GM23338 (cell line): ENCODE data around the gene YWHAE. TPM values are rescaled to one million over a fixed set of nuclear protein-coding genes. Genes with fewer than 3 reads are reported as not detected.
A peak's percentile ranks its signal among the peaks of the same experiment; 100 is the strongest.
"Not testable (repeated sequence)": the region's sequence is repeated elsewhere in the genome, so short reads cannot be mapped to it uniquely, and the experiment has no call there.

Experiments
- ATAC-seq: fragments of 200-7000 bp; cut with Tn5 transposase; 3 replicates; pipeline ENCODE4 v1.9.1; 2020
- DNase-seq: peaks from one replicate; pipeline ENCODE4 v3.0.0-alpha.2; 2015; ENCODE audit warnings: low spot score
- H2AFZ ChIP-seq: fragments of 200-600 bp; sonication (generic); 2 replicates; pipeline ENCODE4 v1.8.0; 2016; ENCODE audit warnings: antibody characterized with exemption, mild to moderate bottlenecking, moderate library complexity
- H3F3A ChIP-seq: fragments of 200-600 bp; sonication (generic); replicated peaks from 2 replicates; pipeline ENCODE4 v1.8.0; 2017; ENCODE audit warnings: antibody characterized with exemption, mixed run types, low read depth
- H3K27ac ChIP-seq: fragments of 200-600 bp; sonication (generic); 2 replicates; pipeline ENCODE4 v1.6.1; 2016; ENCODE audit warnings: low read depth
- H3K27me3 ChIP-seq: fragments of 200-600 bp; sonication (generic); 2 replicates; pipeline ENCODE4 v1.8.0; 2016; ENCODE audit warnings: mild to moderate bottlenecking, mixed run types, moderate library complexity; ENCODE audit not compliant: insufficient read depth
- H3K36me3 ChIP-seq: fragments of 200-600 bp; sonication (generic); 2 replicates; pipeline ENCODE4 v1.8.0; 2016; ENCODE audit warnings: mild to moderate bottlenecking; ENCODE audit not compliant: insufficient read depth
- H3K4me1 ChIP-seq: fragments of 200-600 bp; sonication (generic); 2 replicates; pipeline ENCODE4 v1.8.0; 2016; ENCODE audit warnings: mild to moderate bottlenecking, moderate library complexity; ENCODE audit not compliant: insufficient read depth
- H3K4me2 ChIP-seq: fragments of 200-600 bp; sonication (generic); 2 replicates; pipeline ENCODE4 v1.7.1; 2017; ENCODE audit warnings: mixed run types
- H3K4me3 ChIP-seq: fragments of 200-600 bp; sonication (generic); 2 replicates; pipeline ENCODE4 v1.6.1; 2016; ENCODE audit warnings: mixed run types
- H3K79me2 ChIP-seq: fragments of 200-600 bp; sonication (generic); replicated peaks from 2 replicates; pipeline ENCODE4 v1.8.0; 2017; ENCODE audit warnings: mild to moderate bottlenecking; ENCODE audit not compliant: insufficient read depth
- H3K9me2 ChIP-seq: fragments of 200-600 bp; sonication (generic); 2 replicates; pipeline ENCODE4 v1.8.0; 2017; ENCODE audit not compliant: insufficient read depth
- H4K20me1 ChIP-seq: fragments of 200-600 bp; sonication (generic); replicated peaks from 2 replicates; pipeline ENCODE4 v1.8.0; 2017; ENCODE audit warnings: mild to moderate bottlenecking; ENCODE audit not compliant: insufficient read depth
- H3K27ac Mint-ChIP-seq: 2 replicates; pipeline ENCODE4 v1.8.0; 2020; ENCODE audit warnings: inconsistent platforms, mild to moderate bottlenecking, moderate library complexity, mixed read lengths
- H3K27me3 Mint-ChIP-seq: 3 replicates; pipeline ENCODE4 v1.8.0; 2022; ENCODE audit warnings: low read depth, mild to moderate bottlenecking, moderate library complexity, mixed read lengths, inconsistent platforms; ENCODE audit not compliant: insufficient read depth, poor library complexity
- H3K36me3 Mint-ChIP-seq: 3 replicates; pipeline ENCODE4 v1.8.0; 2021; ENCODE audit warnings: low read depth, mild to moderate bottlenecking, inconsistent platforms, moderate library complexity, mixed read lengths
- H3K4me1 Mint-ChIP-seq: 3 replicates; pipeline ENCODE4 v1.8.0; 2020; ENCODE audit warnings: mild to moderate bottlenecking, inconsistent platforms, mixed read lengths
- H3K4me3 Mint-ChIP-seq: 3 replicates; pipeline ENCODE4 v1.8.0; 2021; ENCODE audit warnings: moderate library complexity, mild to moderate bottlenecking, inconsistent platforms, mixed read lengths
- H3K9me3 Mint-ChIP-seq: 3 replicates; pipeline ENCODE4 v1.8.0; 2020; ENCODE audit warnings: moderate library complexity, mild to moderate bottlenecking, inconsistent platforms, mixed read lengths
- CTCF ChIP-seq, 2 experiments: fragments of 200-600 bp in 1 of 2; sonication (generic) in 1 of 2; conservative IDR thresholded peaks; 2 replicates each; pipeline versions ENCODE4 v1.5.1 to v1.6.1; 2016 to 2017; ENCODE audit warnings: antibody characterized with exemption in 2 of 2, low read depth in 2 of 2, mild to moderate bottlenecking in 2 of 2, moderate library complexity in 1 of 2
- JUNB ChIP-seq: IDR thresholded peaks from one replicate; pipeline ENCODE4 v1.6.1; 2016; ENCODE audit warnings: antibody characterized with exemption; ENCODE audit not compliant: unreplicated experiment
- POLR2AphosphoS5 ChIP-seq: IDR thresholded peaks from 2 replicates; pipeline ENCODE4 v1.6.1; 2016; ENCODE audit warnings: antibody characterized with exemption, low read depth
- polyA plus RNA-seq: library from polyadenylated mRNA; unstranded; fragments of >200 nt; fragmentation: Nextera tagmentation; extraction: Ambion mirVana; gene quantifications from 2 replicates; pipeline ENCODE4 v1.2.1, GENCODE V29; 2016
- total RNA-seq: library from RNA; depleted of rRNA; stranded (reverse); fragments of >200 nt; shearing (Covaris generic); gene quantifications from 2 replicates; pipeline ENCODE4 v1.2.3, GENCODE V29; 2014

Gene YWHAE
- total and polyA plus RNA-seq, 2 experiments from 2014 or later, result 1,251 to 1,283 TPM

GRCh38 chr17:1390432-1391367 lies 9.3 kb downstream of the YWHAE start:
- peaks cover 28% of the 10 kb centered on the region; the same call in 2 of the 3 replicates for H3K36me3 Mint-ChIP-seq
- no peak overlapping the region for H3K4me3 ChIP-seq
- no peaks in the 10 kb centered on the region for H3K9me3 Mint-ChIP-seq
- TF ChIP-seq POLR2AphosphoS5, result no peak
- no peak for TF ChIP-seq CTCF (conservative IDR thresholded peaks at IDR 0.05; ENCODE audit: low read depth in 2 of 2)
- TF ChIP-seq JUNB, result no peak
- H3K4me1 Mint-ChIP-seq, result peaks cover 47% of the 10 kb centered on the region
- H3K27ac ChIP-seq, result no peak overlapping the region
- peak overlapping the region; percentile 16; the same call in 1 of the 2 replicates for H3K4me2 ChIP-seq
- no peaks in the 10 kb centered on the region for H3K27me3 Mint-ChIP-seq
- no peak overlapping the region for H2AFZ ChIP-seq
- peaks cover 96% of the 10 kb centered on the region for H4K20me1 ChIP-seq
- ATAC-seq, result no peak
- no peak overlapping the region; the same call in 2 of the 3 replicates for H3K4me3 Mint-ChIP-seq
- no peak for DNase-seq
- no peaks in the 10 kb centered on the region for H3K9me2 ChIP-seq
- no peaks in the 10 kb centered on the region for H3K27me3 ChIP-seq
- H3K36me3 ChIP-seq, result peaks cover 3% of the 10 kb centered on the region; the same call in 1 of the 2 replicates
- H3K4me1 ChIP-seq, result peaks cover 63% of the 10 kb centered on the region
- no peak overlapping the region; the same call in 1 of the 2 replicates for H3K27ac Mint-ChIP-seq
- peaks cover 2% of the 10 kb centered on the region; the same call in 1 of the 2 replicates for H3F3A ChIP-seq
- peaks cover 100% of the 10 kb centered on the region for H3K79me2 ChIP-seq

- ATAC-seq, H2AFZ ChIP-seq, H3K4me3 Mint-ChIP-seq, DNase-seq, H3K9me3 Mint-ChIP-seq, H3K9me2 ChIP-seq, H3F3A ChIP-seq, H3K4me3 ChIP-seq, H3K27ac Mint-ChIP-seq, H3K27me3 Mint-ChIP-seq, H3K27ac ChIP-seq, H3K27me3 ChIP-seq, H3K4me2 ChIP-seq, H3K36me3 ChIP-seq: not testable (repeated sequence)
- H3K4me1 Mint-ChIP-seq, result peaks cover 36% of the 10 kb centered on the region
- peaks cover 100% of the 10 kb centered on the region for H3K79me2 ChIP-seq
- peaks cover 97% of the 10 kb centered on the region for H4K20me1 ChIP-seq
- peaks cover 50% of the 10 kb centered on the region for H3K4me1 ChIP-seq
- H3K36me3 Mint-ChIP-seq, result peaks cover 16% of the 10 kb centered on the region; the same call in 2 of the 3 replicates
Observed at GRCh38 chr17:1387490-1388227, 12.4 kb downstream of the YWHAE start.

GRCh38 chr17:1386675-1387190 lies 13.3 kb downstream of the YWHAE start:
- not testable (repeated sequence) for H3K9me2 ChIP-seq, H3K27me3 Mint-ChIP-seq, H3F3A ChIP-seq

More at GRCh38 chr17:1386675-1387190, 13.3 kb downstream of the YWHAE start:
- not testable (repeated sequence) for H3K36me3 ChIP-seq, H3K27me3 ChIP-seq, H2AFZ ChIP-seq, ATAC-seq, H3K4me2 ChIP-seq, H3K9me3 Mint-ChIP-seq, H3K4me3 Mint-ChIP-seq, H3K27ac Mint-ChIP-seq, H3K4me3 ChIP-seq, DNase-seq
- peaks cover 29% of the 10 kb centered on the region for H3K4me1 Mint-ChIP-seq
- Histone ChIP-seq H4K20me1 (peaks cover 97% of the 10 kb centered on the region), H3K4me1 (peaks cover 41% of the 10 kb centered on the region), H3K79me2 (peaks cover 100% of the 10 kb centered on the region), H3K27ac (peak overlapping the region; percentile 57; the same call in 1 of the 2 replicates)
- H3K36me3 Mint-ChIP-seq, result peaks cover 13% of the 10 kb centered on the region; the same call in 2 of the 3 replicates
